OCI-LY3 (cell line): ENCODE data around the gene SMCR8.

ENCODE experiments used
- CTCF ChIP-seq: fragments of 200-600, 300-600 bp; sonication (generic); IDR thresholded peaks from 2 replicates; pipeline ENCODE4 v1.5.1; 2014; ENCODE audit warnings: antibody characterized with exemption, low read length, low read depth
- EZH2phosphoT487 ChIP-seq: fragments of 200-600 bp; shearing (Covaris generic); IDR thresholded peaks from 2 replicates; pipeline ENCODE4 v1.6.1; 2018; ENCODE audit warnings: antibody characterized with exemption, mixed run types, low read depth

GRCh38 chr17:18319604-18320256 is 4.6 kb downstream of the SMCR8 start:
- TF ChIP-seq CTCF (peak; percentile 25; the same call in 1 of the 2 replicates), EZH2phosphoT487 (no peak)
